ENCODE data around the gene WAC. TPM values are rescaled to one million over a fixed set of nuclear protein-coding genes. Genes with fewer than 3 reads are reported as not detected.
"Not testable (repeated sequence)": the region's sequence is repeated elsewhere in the genome, so short reads cannot be mapped to it uniquely, and the experiment has no call there.

Gene WAC
- total RNA-seq, 1 experiment from 2014 or later = 196 TPM

DNA sequence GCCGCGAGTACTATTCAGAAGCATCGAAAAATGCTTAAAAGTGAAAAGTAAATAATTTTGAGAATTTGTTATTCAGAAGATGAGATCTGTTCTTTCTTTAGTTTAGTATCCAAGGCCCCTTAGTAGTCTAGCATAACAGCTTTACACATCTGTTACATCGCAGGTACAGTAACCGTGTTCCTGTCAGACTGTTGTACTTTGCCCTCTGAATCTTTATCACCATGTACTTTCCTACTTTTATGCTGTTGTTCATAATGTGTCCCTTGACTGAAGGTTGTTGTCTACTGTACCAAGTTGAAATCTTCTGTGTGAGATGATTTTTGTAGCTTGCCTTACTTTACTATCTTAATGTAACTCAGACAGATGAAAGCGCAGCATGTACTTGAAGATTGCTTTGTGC is 38.3 kb downstream of the WAC start:
- Mint-ChIP-seq H3K4me1 (ENCODE audit: low read depth, unreplicated experiment) (peaks cover 43% of the 10 kb centered on the region), H3K27ac (ENCODE audit: unreplicated experiment) (no peak overlapping the region), H3K9me3 (ENCODE audit: unreplicated experiment) (no peaks in the 10 kb centered on the region), H3K36me3 (ENCODE audit: insufficient read depth, unreplicated experiment) (peaks cover 73% of the 10 kb centered on the region), H3K27me3 (ENCODE audit: insufficient read depth, unreplicated experiment) (no peaks in the 10 kb centered on the region), H3K4me3 (ENCODE audit: unreplicated experiment) (no peak overlapping the region)
- TF ChIP-seq, protein P1, sequence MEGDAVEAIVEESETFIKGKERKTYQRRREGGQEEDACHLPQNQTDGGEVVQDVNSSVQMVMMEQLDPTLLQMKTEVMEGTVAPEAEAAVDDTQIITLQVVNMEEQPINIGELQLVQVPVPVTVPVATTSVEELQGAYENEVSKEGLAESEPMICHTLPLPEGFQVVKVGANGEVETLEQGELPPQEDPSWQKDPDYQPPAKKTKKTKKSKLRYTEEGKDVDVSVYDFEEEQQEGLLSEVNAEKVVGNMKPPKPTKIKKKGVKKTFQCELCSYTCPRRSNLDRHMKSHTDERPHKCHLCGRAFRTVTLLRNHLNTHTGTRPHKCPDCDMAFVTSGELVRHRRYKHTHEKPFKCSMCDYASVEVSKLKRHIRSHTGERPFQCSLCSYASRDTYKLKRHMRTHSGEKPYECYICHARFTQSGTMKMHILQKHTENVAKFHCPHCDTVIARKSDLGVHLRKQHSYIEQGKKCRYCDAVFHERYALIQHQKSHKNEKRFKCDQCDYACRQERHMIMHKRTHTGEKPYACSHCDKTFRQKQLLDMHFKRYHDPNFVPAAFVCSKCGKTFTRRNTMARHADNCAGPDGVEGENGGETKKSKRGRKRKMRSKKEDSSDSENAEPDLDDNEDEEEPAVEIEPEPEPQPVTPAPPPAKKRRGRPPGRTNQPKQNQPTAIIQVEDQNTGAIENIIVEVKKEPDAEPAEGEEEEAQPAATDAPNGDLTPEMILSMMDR (IDR thresholded peaks at IDR 0.05; ENCODE audit: insufficient read depth in 1 of 2, low read depth in 1 of 2, low read length in 1 of 2, severe bottlenecking in 1 of 2, unreplicated experiment in 1 of 2) = no peak
- Histone ChIP-seq H3K4me1 (peaks cover 49% of the 10 kb centered on the region), H3K36me3 (ENCODE audit: control insufficient read depth, insufficient read depth, low read length) (no peaks in the 10 kb centered on the region; the same call in none of the 2 replicates), H3K9me3 (no peaks in the 10 kb centered on the region), H3K27me3 (replicated peaks; ENCODE audit: control insufficient read depth, insufficient read depth, low read length) (no peaks in the 10 kb centered on the region), H3K4me3 (ENCODE audit: low read depth, low read length) (no peak overlapping the region)
- ChIA-PET POLR2A (no interaction called here), CTCF (no interaction called here)
- intact Hi-C loops (cut with micrococcal nuclease; ENCODE audit: unreplicated experiment) = loop anchor here (2.0 kb wide), 1 partner anchor 22 kb away; no protein-coding TSS in a partner anchor
- DNase-seq = no peak
- BruUV-seq (replicated peaks) = no TSS peak

DNA sequence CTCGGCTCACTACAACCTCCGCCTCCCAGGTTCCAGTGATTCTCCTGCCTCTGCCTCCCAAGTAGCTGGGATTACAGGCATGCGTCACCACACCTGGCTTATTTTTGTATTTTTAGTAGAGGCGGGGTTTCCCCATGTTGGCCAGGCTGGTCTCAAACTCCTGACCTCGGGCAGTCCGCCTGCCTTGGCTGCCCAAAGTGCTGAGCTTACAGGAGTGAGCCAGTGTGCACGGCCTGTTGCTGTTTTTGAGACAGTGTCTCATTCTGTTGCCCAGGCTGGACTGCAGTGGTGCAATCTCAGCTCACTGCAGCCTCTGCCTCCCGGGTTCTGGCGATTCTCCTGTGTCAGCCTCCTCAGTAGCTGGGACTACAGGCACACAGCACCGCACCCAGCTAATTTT is 41.3 kb downstream of the WAC start:
- CTCF ChIA-PET; POLR2A ChIA-PET; H3K27me3 ChIP-seq (replicated peaks; ENCODE audit: control insufficient read depth, insufficient read depth, low read length); DNase-seq; H3K9me3 ChIP-seq; H3K9me3 Mint-ChIP-seq (ENCODE audit: unreplicated experiment); intact Hi-C loops (cut with micrococcal nuclease; ENCODE audit: unreplicated experiment); H3K27me3 Mint-ChIP-seq (ENCODE audit: insufficient read depth, unreplicated experiment); H3K27ac Mint-ChIP-seq (ENCODE audit: unreplicated experiment); H3K4me3 ChIP-seq (ENCODE audit: low read depth, low read length); BruUV-seq (replicated peaks); H3K36me3 ChIP-seq (ENCODE audit: control insufficient read depth, insufficient read depth, low read length); H3K4me3 Mint-ChIP-seq (ENCODE audit: unreplicated experiment): not testable (repeated sequence)
- H3K4me1 Mint-ChIP-seq (ENCODE audit: low read depth, unreplicated experiment) = peaks cover 45% of the 10 kb centered on the region
- peaks cover 43% of the 10 kb centered on the region for H3K4me1 ChIP-seq
- H3K36me3 Mint-ChIP-seq (ENCODE audit: insufficient read depth, unreplicated experiment) = peaks cover 63% of the 10 kb centered on the region

DNA sequence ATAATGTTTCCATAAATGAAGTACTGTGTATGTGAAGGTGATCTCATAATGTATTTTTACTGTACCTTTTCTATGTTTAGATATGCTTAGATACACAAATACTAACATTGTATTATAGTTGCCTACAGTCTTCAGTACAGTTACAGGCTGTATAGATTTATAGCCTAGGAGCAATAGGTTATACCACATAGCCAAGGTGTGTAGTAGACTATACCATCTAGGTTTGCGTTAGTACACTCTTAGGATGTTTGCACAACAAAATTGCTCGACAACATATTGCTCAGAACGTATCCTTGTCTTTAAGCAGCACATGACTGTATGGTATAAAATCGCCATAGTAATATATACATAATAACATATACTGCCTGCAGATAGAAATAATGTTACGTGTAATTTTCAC is 42.9 kb downstream of the WAC start:
- H3K27me3 ChIP-seq (replicated peaks; ENCODE audit: control insufficient read depth, insufficient read depth, low read length) = no peaks in the 10 kb centered on the region
- Mint-ChIP-seq H3K36me3 (ENCODE audit: insufficient read depth, unreplicated experiment) (peaks cover 65% of the 10 kb centered on the region), H3K4me3 (ENCODE audit: unreplicated experiment) (no peak overlapping the region), H3K27me3 (ENCODE audit: insufficient read depth, unreplicated experiment) (no peaks in the 10 kb centered on the region), H3K4me1 (ENCODE audit: low read depth, unreplicated experiment) (peaks cover 49% of the 10 kb centered on the region), H3K9me3 (ENCODE audit: unreplicated experiment) (no peaks in the 10 kb centered on the region), H3K27ac (ENCODE audit: unreplicated experiment) (no peak overlapping the region)
- H3K4me1 ChIP-seq = peaks cover 45% of the 10 kb centered on the region
- H3K9me3 ChIP-seq = no peaks in the 10 kb centered on the region
- ChIA-PET POLR2A (no interaction called here), CTCF (no interaction called here)
- DNase-seq = no peak
- BruUV-seq (replicated peaks) = no TSS peak
- TF ChIP-seq, protein P1 (IDR thresholded peaks at IDR 0.05; ENCODE audit: insufficient read depth in 1 of 2, low read depth in 1 of 2, low read length in 1 of 2, severe bottlenecking in 1 of 2, unreplicated experiment in 1 of 2) = no peak
- H3K4me3 ChIP-seq (ENCODE audit: low read depth, low read length) = no peak overlapping the region
- no peaks in the 10 kb centered on the region; the same call in none of the 2 replicates for H3K36me3 ChIP-seq (ENCODE audit: control insufficient read depth, insufficient read depth, low read length)
- intact Hi-C loops (cut with micrococcal nuclease; ENCODE audit: unreplicated experiment) = no loop called here

DNA sequence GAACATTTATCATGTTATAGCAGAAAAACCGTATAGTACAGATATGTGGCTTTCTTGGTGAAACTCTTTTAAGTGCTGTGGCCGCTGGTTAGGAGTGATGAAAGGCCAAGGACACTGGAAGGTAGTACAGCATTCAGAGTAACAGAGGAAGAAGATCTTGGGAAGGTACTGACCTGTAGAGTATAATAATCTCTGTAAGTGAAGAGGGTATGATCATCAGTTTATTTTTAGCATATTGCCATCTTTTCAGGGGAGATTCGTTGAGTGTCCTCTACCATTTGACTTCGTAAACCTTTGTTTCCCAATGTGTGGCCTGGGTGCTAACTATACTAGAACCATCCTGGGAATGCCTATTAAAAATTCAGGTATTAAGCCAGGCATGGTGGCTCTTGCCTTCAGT is 44.6 kb downstream of the WAC start:
- Mint-ChIP-seq H3K4me1 (ENCODE audit: low read depth, unreplicated experiment) (peaks cover 58% of the 10 kb centered on the region), H3K27ac (ENCODE audit: unreplicated experiment) (no peak overlapping the region), H3K9me3 (ENCODE audit: unreplicated experiment) (no peaks in the 10 kb centered on the region), H3K27me3 (ENCODE audit: insufficient read depth, unreplicated experiment) (no peaks in the 10 kb centered on the region), H3K4me3 (ENCODE audit: unreplicated experiment) (no peak overlapping the region), H3K36me3 (ENCODE audit: insufficient read depth, unreplicated experiment) (peaks cover 66% of the 10 kb centered on the region)
- intact Hi-C loops (cut with micrococcal nuclease; ENCODE audit: unreplicated experiment) = no loop called here
- Histone ChIP-seq H3K27me3 (replicated peaks; ENCODE audit: control insufficient read depth, insufficient read depth, low read length) (no peaks in the 10 kb centered on the region), H3K4me3 (ENCODE audit: low read depth, low read length) (no peak overlapping the region), H3K4me1 (peaks cover 48% of the 10 kb centered on the region), H3K36me3 (ENCODE audit: control insufficient read depth, insufficient read depth, low read length) (no peaks in the 10 kb centered on the region; the same call in 1 of the 2 replicates), H3K9me3 (no peaks in the 10 kb centered on the region)
- BruUV-seq (replicated peaks) = no TSS peak
- ChIA-PET CTCF (interaction anchor here (0.6 kb wide), 1 partner anchor 224 kb away, joined by 3 read pairs; no protein-coding TSS in a partner anchor), POLR2A (interaction anchor here (0.6 kb wide), 1 partner anchor 1070 kb away, joined by 4 read pairs; no protein-coding TSS in a partner anchor)
- no peak for DNase-seq
- TF ChIP-seq, protein P1 (IDR thresholded peaks at IDR 0.05; ENCODE audit: insufficient read depth in 1 of 2, low read depth in 1 of 2, low read length in 1 of 2, severe bottlenecking in 1 of 2, unreplicated experiment in 1 of 2) = no peak

Data from Caco-2 (cell line).